WTC11 (cell line): ENCODE data around the gene NLGN1.

Experiments used
- ATF3 ChIP-seq: sonication (generic); formaldehyde crosslinking; conservative IDR thresholded peaks from 2 replicates; pipeline ENCODE4 v1.8.1; 2022; ENCODE audit warnings: mild to moderate bottlenecking, missing genetic modification reagents
- CREB1 ChIP-seq: sonication (generic); formaldehyde crosslinking; IDR thresholded peaks from 2 replicates; pipeline ENCODE4 v1.8.0; 2023; ENCODE audit warnings: mild to moderate bottlenecking, missing genetic modification reagents
- CREM ChIP-seq: sonication (generic); formaldehyde crosslinking; IDR thresholded peaks from 2 replicates; pipeline ENCODE4 v1.8.1; 2022; ENCODE audit warnings: mild to moderate bottlenecking, missing genetic modification reagents, moderate library complexity
- CTCF ChIP-seq: fragments of 200-600 bp; IDR thresholded peaks from 2 replicates; pipeline ENCODE4 v1.8.0; 2022; ENCODE audit warnings: antibody characterized with exemption
- FOXP1 ChIP-seq: sonication (generic); formaldehyde crosslinking; IDR thresholded peaks from 2 replicates; pipeline ENCODE4 v1.8.0; 2022; ENCODE audit warnings: missing genetic modification reagents, mild to moderate bottlenecking, moderate library complexity, borderline replicate concordance
- GRHL2 ChIP-seq: fragments of 250-450 bp; sonication (Bioruptor Pico); IDR thresholded peaks from 2 replicates; pipeline ENCODE4 v1.8.0; 2022; ENCODE audit warnings: mild to moderate bottlenecking, moderate library complexity; ENCODE audit not compliant: insufficient replicate concordance, severe bottlenecking
- MAX ChIP-seq: sonication (generic); formaldehyde crosslinking; IDR thresholded peaks from 2 replicates; pipeline ENCODE4 v1.8.0; 2022; ENCODE audit warnings: mild to moderate bottlenecking, missing genetic modification reagents
- NFYB ChIP-seq: sonication (generic); formaldehyde crosslinking; conservative IDR thresholded peaks from 2 replicates; pipeline ENCODE4 v1.8.0; 2022; ENCODE audit warnings: low read depth, missing genetic modification reagents
- PREB ChIP-seq: sonication (generic); formaldehyde crosslinking; IDR thresholded peaks from 2 replicates; pipeline ENCODE4 v1.8.1; 2022; ENCODE audit warnings: mild to moderate bottlenecking, missing genetic modification reagents, moderate library complexity, borderline replicate concordance
- SP1 ChIP-seq: sonication (generic); formaldehyde crosslinking; conservative IDR thresholded peaks from 2 replicates; pipeline ENCODE4 v1.8.1; 2022; ENCODE audit warnings: missing genetic modification reagents
- ZNF263 ChIP-seq: sonication (generic); formaldehyde crosslinking; IDR thresholded peaks from 2 replicates; pipeline ENCODE4 v1.8.1; 2022; ENCODE audit warnings: low read depth, mild to moderate bottlenecking, moderate library complexity, missing genetic modification reagents
- TF ChIP-seq, protein P1 (sequence below): fragments of 250-450 bp; sonication (Bioruptor Pico); IDR thresholded peaks from 2 replicates; pipeline ENCODE4 v1.8.0; 2021; ENCODE audit warnings: mild to moderate bottlenecking

DNA sequence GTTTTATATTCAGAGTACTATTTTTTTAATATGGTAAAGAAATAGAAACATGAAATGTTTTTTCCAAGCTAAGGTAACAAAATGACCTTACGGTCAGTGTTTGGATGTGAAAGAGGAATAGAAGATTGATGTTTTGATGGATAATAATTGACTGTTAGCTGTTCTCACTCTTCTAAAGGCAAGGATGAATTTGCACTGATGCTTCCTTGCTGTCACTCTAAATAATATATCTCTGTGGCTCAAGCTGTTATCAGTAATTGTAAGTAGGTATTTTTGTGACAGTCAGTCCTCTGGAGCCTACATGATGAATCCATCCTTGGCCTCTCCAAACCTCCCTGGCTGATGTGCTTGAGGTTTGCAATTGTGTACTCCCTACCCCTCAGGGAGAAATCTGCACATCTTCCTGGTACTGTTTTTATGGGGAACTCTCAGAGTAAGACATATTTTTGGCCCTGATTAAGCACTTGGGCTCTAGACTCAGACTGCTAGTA lies 283.7 kb downstream of the NLGN1 start:
- no peak for TF ChIP-seq CTCF
- no peak for TF ChIP-seq MAX (CRISPR knock-in tag)
- TF ChIP-seq SP1 (CRISPR knock-in tag) = no peak
- TF ChIP-seq CREM = no peak
- no peak for TF ChIP-seq CREB1 (CRISPR knock-in tag)
- TF ChIP-seq, protein P1, sequence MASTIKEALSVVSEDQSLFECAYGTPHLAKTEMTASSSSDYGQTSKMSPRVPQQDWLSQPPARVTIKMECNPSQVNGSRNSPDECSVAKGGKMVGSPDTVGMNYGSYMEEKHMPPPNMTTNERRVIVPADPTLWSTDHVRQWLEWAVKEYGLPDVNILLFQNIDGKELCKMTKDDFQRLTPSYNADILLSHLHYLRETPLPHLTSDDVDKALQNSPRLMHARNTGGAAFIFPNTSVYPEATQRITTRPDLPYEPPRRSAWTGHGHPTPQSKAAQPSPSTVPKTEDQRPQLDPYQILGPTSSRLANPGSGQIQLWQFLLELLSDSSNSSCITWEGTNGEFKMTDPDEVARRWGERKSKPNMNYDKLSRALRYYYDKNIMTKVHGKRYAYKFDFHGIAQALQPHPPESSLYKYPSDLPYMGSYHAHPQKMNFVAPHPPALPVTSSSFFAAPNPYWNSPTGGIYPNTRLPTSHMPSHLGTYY = no peak
- TF ChIP-seq NFYB (CRISPR knock-in tag) = no peak
- no peak for TF ChIP-seq ZNF263 (CRISPR knock-in tag)
- TF ChIP-seq GRHL2 = no peak
- TF ChIP-seq ATF3 = no peak
- TF ChIP-seq FOXP1 = no peak
- TF ChIP-seq PREB (CRISPR knock-in tag) = no peak
